Nephron (organoid): ENCODE results near the gene ZSWIM1.
A peak's percentile ranks its signal among the peaks of the same experiment; 100 is the strongest.

Experiments
- H3K27ac Mint-ChIP-seq, 3 experiments: 2 replicates each; pipeline ENCODE4 v1.8.0; 2020; ENCODE audit warnings: mixed read lengths in 3 of 3, mild to moderate bottlenecking in 2 of 3, moderate library complexity in 1 of 3
- H3K27me3 Mint-ChIP-seq: 2 replicates; pipeline ENCODE4 v1.8.0; 2021; ENCODE audit warnings: low read depth, mild to moderate bottlenecking, moderate library complexity, mixed read lengths
- H3K36me3 Mint-ChIP-seq: 2 replicates; pipeline ENCODE4 v1.8.0; 2020; ENCODE audit warnings: low read depth, mixed read lengths
- H3K4me1 Mint-ChIP-seq: 2 replicates; pipeline ENCODE4 v1.8.0; 2020; ENCODE audit warnings: mixed read lengths
- H3K4me3 Mint-ChIP-seq, 3 experiments: 2 replicates each; pipeline ENCODE4 v1.8.0; 2020; ENCODE audit warnings: mild to moderate bottlenecking in 3 of 3, mixed read lengths in 3 of 3, moderate library complexity in 2 of 3
- H3K9me3 Mint-ChIP-seq: 2 replicates; pipeline ENCODE4 v1.8.0; 2020; ENCODE audit warnings: mixed read lengths
- CTCF ChIP-seq, 3 experiments: fragments of 200-600 bp; sonication (generic); IDR thresholded peaks; one replicate each; pipeline ENCODE4 v1.5.0; 2021; ENCODE audit warnings: antibody characterized with exemption in 3 of 3; ENCODE audit not compliant: unreplicated experiment in 3 of 3

Gene ZSWIM1

GRCh38 chr20:45918779-45919537, 37.9 kb downstream of the ZSWIM1 start:
- no peak overlapping the region for H3K4me3 Mint-ChIP-seq
- H3K27me3 Mint-ChIP-seq: no peaks in the 10 kb centered on the region
- H3K9me3 Mint-ChIP-seq: no peaks in the 10 kb centered on the region
- H3K36me3 Mint-ChIP-seq: no peaks in the 10 kb centered on the region
- peaks cover 52% of the 10 kb centered on the region for H3K4me1 Mint-ChIP-seq
- peak overlapping the region; percentile 95 to 98 (median 96) for H3K27ac Mint-ChIP-seq
- TF ChIP-seq CTCF (IDR thresholded peaks at IDR 0.05; ENCODE audit: unreplicated experiment in 3 of 3): no peak

GRCh38 chr20:45919542-45920399, 38.7 kb downstream of the ZSWIM1 start:
- H3K27ac Mint-ChIP-seq: peak overlapping the region; percentile 95 to 96 (median 95)
- no peaks in the 10 kb centered on the region for H3K36me3 Mint-ChIP-seq
- H3K4me3 Mint-ChIP-seq: peak overlapping the region; percentile 58 to 79 (median 63)
- no peak for TF ChIP-seq CTCF (IDR thresholded peaks at IDR 0.05; ENCODE audit: unreplicated experiment in 3 of 3)
- peaks cover 52% of the 10 kb centered on the region for H3K4me1 Mint-ChIP-seq
- no peaks in the 10 kb centered on the region for H3K9me3 Mint-ChIP-seq
- H3K27me3 Mint-ChIP-seq: no peaks in the 10 kb centered on the region

- peaks cover 61% of the 10 kb centered on the region for H3K4me1 Mint-ChIP-seq
- peak overlapping the region; percentile 95 to 96 (median 95) for H3K27ac Mint-ChIP-seq
- no peaks in the 10 kb centered on the region for H3K27me3 Mint-ChIP-seq
- peak overlapping the region; percentile 58 to 79 (median 63) for H3K4me3 Mint-ChIP-seq
- no peaks in the 10 kb centered on the region for H3K36me3 Mint-ChIP-seq
- TF ChIP-seq CTCF (IDR thresholded peaks at IDR 0.05; ENCODE audit: unreplicated experiment in 3 of 3): no peak
- no peaks in the 10 kb centered on the region for H3K9me3 Mint-ChIP-seq
These were observed 39.7 kb downstream of the ZSWIM1 start for GRCh38 chr20:45920462-45921336.

- Mint-ChIP-seq H3K27ac (peak overlapping the region; percentile 95 to 96 (median 95)), H3K4me1 (peaks cover 62% of the 10 kb centered on the region), H3K36me3 (no peaks in the 10 kb centered on the region), H3K27me3 (no peaks in the 10 kb centered on the region), H3K9me3 (no peaks in the 10 kb centered on the region), H3K4me3 (peak overlapping the region; percentile 18 to 66 (median 24))
- TF ChIP-seq CTCF (IDR thresholded peaks at IDR 0.05; ENCODE audit: unreplicated experiment in 3 of 3): no peak
These were observed 40.5 kb downstream of the ZSWIM1 start for GRCh38 chr20:45921337-45922189.
